ENCODE data around the gene RNASEH2C. TPM values are rescaled to one million over a fixed set of nuclear protein-coding genes. Genes with fewer than 3 reads are reported as not detected.

The RNASEH2C gene
- total and polyA plus RNA-seq, 2 of the 13 experiments (the other 11 are each of a cell fraction or from before 2014, with no cell fraction given), result 27.4 to 50.9 TPM

- peak; percentile 81 to 84; a peak in 3 of 4 replicates for TF ChIP-seq HMGXB4 (CRISPR knock-in tag; IDR thresholded peaks at IDR 0.05; ENCODE audit: borderline replicate concordance in 1 of 2, low read depth in 1 of 2)
- TF ChIP-seq ZC3H4 (CRISPR knock-in tag; IDR thresholded peaks at IDR 0.05; ENCODE audit: borderline replicate concordance), result no peak
- no peak for TF ChIP-seq ZNF468 (CRISPR knock-in tag; IDR thresholded peaks at IDR 0.05)
- peak; percentile 70 for TF ChIP-seq DRAP1 (CRISPR knock-in tag; IDR thresholded peaks at IDR 0.05)
- no peak for TF ChIP-seq DPF2 (CRISPR knock-in tag; IDR thresholded peaks at IDR 0.05; ENCODE audit: borderline replicate concordance, low read depth)
- TF ChIP-seq ZNF33B (CRISPR knock-in tag; IDR thresholded peaks at IDR 0.05), result peak; percentile 95
- TF ChIP-seq ZNF136 (CRISPR knock-in tag; IDR thresholded peaks at IDR 0.05; ENCODE audit: low read depth), result peak; percentile 99
- no peak for TF ChIP-seq SIN3A (IDR thresholded peaks at IDR 0.05; ENCODE audit: borderline replicate concordance, low read depth, low read length)
- peak; percentile 44; the same call in 1 of the 2 replicates for TF ChIP-seq MZF1 (CRISPR knock-in tag; IDR thresholded peaks at IDR 0.05; ENCODE audit: borderline replicate concordance)
- TF ChIP-seq U2AF1 (optimal IDR thresholded peaks at IDR 0.05; ENCODE audit: low read depth, low read length), result peak; percentile 39
- peak; percentile 89 for TF ChIP-seq MXD3 (CRISPR knock-in tag; IDR thresholded peaks at IDR 0.05)
- peak; percentile 85 for TF ChIP-seq AGO1 (IDR thresholded peaks at IDR 0.05; ENCODE audit: low read depth, low read length, poor library complexity, severe bottlenecking)
- peak; percentile 52; the same call in 1 of the 2 replicates for TF ChIP-seq ZSCAN12 (CRISPR knock-in tag; IDR thresholded peaks at IDR 0.05)
- TF ChIP-seq JUNB (CRISPR knock-in tag; IDR thresholded peaks at IDR 0.05; ENCODE audit: borderline replicate concordance), result peak; percentile 48; the same call in 1 of the 2 replicates
- 0 out of 2 replicates have a peak, but pooled peaks have one; percentile 12 for TF ChIP-seq GTF3A (CRISPR knock-in tag; conservative IDR thresholded peaks at IDR 0.05)
- peak; percentile 61 for TF ChIP-seq MIXL1 (CRISPR knock-in tag; IDR thresholded peaks at IDR 0.05)
- peak; percentile 95 for TF ChIP-seq ZMYM4 (CRISPR knock-in tag; IDR thresholded peaks at IDR 0.05)
- no peak for TF ChIP-seq ZBTB1 (CRISPR knock-in tag; IDR thresholded peaks at IDR 0.05; ENCODE audit: borderline replicate concordance)
- TF ChIP-seq RNF219 (CRISPR knock-in tag; IDR thresholded peaks at IDR 0.05), result no peak
- TF ChIP-seq CCAR2 (optimal IDR thresholded peaks at IDR 0.05; ENCODE audit: low read depth, low read length), result no peak
- peak; percentile 41; the same call in 1 of the 2 replicates for TF ChIP-seq MEIS1 (CRISPR knock-in tag; IDR thresholded peaks at IDR 0.05; ENCODE audit: borderline replicate concordance)
- no peak for TF ChIP-seq FOXP1 (IDR thresholded peaks at IDR 0.05)
- TF ChIP-seq FOXP1 (CRISPR knock-in tag; IDR thresholded peaks at IDR 0.05), result no peak
Observed at GRCh38 chr11:65711785-65712632, 8.6 kb downstream of the RNASEH2C start, which contains the start of gene KAT5 (continued).
